ENCODE data around the gene P2RY8.

- TF ChIP-seq CTCF (IDR thresholded peaks at IDR 0.05; ENCODE audit: insufficient read depth, low read length) (no peak), POLR2AphosphoS5 (IDR thresholded peaks at IDR 0.05; ENCODE audit: low read depth) (no peak), GABPA (IDR thresholded peaks at IDR 0.05; ENCODE audit: low read depth) (no peak)
- TF ChIP-seq, protein P1, sequence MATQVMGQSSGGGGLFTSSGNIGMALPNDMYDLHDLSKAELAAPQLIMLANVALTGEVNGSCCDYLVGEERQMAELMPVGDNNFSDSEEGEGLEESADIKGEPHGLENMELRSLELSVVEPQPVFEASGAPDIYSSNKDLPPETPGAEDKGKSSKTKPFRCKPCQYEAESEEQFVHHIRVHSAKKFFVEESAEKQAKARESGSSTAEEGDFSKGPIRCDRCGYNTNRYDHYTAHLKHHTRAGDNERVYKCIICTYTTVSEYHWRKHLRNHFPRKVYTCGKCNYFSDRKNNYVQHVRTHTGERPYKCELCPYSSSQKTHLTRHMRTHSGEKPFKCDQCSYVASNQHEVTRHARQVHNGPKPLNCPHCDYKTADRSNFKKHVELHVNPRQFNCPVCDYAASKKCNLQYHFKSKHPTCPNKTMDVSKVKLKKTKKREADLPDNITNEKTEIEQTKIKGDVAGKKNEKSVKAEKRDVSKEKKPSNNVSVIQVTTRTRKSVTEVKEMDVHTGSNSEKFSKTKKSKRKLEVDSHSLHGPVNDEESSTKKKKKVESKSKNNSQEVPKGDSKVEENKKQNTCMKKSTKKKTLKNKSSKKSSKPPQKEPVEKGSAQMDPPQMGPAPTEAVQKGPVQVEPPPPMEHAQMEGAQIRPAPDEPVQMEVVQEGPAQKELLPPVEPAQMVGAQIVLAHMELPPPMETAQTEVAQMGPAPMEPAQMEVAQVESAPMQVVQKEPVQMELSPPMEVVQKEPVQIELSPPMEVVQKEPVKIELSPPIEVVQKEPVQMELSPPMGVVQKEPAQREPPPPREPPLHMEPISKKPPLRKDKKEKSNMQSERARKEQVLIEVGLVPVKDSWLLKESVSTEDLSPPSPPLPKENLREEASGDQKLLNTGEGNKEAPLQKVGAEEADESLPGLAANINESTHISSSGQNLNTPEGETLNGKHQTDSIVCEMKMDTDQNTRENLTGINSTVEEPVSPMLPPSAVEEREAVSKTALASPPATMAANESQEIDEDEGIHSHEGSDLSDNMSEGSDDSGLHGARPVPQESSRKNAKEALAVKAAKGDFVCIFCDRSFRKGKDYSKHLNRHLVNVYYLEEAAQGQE (IDR thresholded peaks at IDR 0.05; ENCODE audit: insufficient replicate concordance, low read depth) = no peak
Observed at GRCh38 chrX:1462110-1462509, 74.9 kb downstream of the P2RY8 start.
